Smooth muscle cell of the brain vasculature (primary cell): ENCODE data around the gene FTCD.
A peak's percentile ranks its signal among the peaks of the same experiment; 100 is the strongest.
"Not testable (repeated sequence)": the region's sequence is repeated elsewhere in the genome, so short reads cannot be mapped to it uniquely, and the experiment has no call there.

ENCODE experiments used
- DNase-seq: peaks from one replicate; pipeline ENCODE4 v3.0.0-alpha.2; 2012; ENCODE audit warnings: low read depth, low spot score

FTCD gene, protein sequence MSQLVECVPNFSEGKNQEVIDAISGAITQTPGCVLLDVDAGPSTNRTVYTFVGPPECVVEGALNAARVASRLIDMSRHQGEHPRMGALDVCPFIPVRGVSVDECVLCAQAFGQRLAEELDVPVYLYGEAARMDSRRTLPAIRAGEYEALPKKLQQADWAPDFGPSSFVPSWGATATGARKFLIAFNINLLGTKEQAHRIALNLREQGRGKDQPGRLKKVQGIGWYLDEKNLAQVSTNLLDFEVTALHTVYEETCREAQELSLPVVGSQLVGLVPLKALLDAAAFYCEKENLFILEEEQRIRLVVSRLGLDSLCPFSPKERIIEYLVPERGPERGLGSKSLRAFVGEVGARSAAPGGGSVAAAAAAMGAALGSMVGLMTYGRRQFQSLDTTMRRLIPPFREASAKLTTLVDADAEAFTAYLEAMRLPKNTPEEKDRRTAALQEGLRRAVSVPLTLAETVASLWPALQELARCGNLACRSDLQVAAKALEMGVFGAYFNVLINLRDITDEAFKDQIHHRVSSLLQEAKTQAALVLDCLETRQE

GRCh38 chr21:46155514-46156377 lies at the start of gene FTCD:
Gene FTCD, minus strand, starts transcription at chr21:46155579. Its CDS starts 56 bp downstream, at chr21:46155523.
- DNase-seq: no peak

- DNase-seq: no peak
These were observed 49.8 kb upstream of the FTCD start for GRCh38 chr21:46205166-46205565.

- DNase-seq: no peak
These were observed 47.8 kb upstream of the FTCD start for GRCh38 chr21:46203203-46203600.

DNA sequence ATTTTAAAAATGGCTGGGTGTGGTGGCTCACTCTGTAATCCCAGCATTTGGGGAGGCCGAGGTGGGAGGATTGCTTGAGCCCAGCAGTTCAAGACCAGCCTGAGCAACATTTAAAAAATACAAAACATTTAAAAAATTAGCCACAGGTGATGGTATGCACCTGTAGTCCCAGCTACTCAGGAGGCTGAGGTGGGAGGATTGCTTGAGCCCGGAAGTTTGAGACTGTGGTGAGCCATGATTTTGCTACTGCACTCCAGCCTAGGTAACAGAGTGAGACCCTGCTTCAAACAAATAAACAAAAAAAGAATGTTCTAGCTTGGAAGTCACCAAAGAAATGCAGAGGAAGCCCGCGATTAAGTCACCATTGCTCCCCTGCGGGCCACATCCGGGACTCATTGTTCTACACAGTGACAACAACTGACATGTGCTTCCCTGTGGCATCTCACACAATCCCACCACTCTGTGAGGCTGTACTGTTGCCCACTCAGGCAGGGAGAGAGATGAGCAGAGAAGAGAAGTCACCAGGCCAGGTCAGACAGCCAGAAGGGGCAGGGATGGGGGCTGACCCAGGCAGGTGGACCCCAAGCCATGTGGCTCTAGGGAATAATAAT lies 47.3 kb upstream of the FTCD start:
- no peak for DNase-seq

GRCh38 chr21:46200877-46201803 lies 45.8 kb upstream of the FTCD start:
- DNase-seq: not testable (repeated sequence)

DNA sequence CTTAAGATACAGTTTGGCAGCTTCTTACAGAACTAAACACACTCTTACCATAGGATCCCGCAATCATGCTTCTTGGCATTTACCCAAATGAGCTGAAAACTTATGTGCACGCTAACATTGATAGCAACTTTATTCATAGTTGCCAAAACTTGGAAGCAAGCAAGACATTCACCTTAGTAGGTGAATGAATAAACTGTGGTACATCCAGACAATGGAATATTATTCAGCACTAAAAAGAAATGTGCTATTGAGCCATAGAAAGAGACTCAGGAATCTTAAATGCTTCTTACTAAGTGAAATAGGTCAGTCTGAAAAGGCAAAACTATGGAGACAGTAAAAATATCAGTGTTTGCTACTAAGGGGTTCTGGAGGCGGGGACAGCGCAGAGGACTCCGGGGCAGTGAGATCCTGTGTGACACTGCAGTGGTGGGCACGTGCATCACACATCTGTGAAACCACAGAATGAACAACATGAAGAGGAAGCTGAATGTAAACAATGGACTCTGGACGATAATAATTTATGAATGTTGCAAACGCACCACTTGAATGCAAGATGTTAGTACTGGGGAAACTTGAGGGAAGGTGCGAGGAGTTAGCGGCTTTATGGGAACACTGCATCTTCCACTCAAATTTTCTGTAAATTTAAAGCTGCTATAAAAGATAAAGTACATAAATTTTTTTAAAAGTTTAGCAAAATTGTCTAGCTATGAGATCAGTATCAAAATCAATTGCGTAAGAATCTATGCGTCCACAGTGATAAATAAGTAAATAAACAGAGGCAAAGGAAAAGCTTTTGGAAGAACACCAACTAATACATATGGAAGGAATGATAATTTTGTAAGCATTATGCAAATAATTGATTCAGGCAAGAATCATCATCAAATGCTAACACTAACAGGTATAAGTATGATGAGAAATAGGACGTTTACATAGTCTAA lies 44.3 kb upstream of the FTCD start:
- DNase-seq: no peak

DNA sequence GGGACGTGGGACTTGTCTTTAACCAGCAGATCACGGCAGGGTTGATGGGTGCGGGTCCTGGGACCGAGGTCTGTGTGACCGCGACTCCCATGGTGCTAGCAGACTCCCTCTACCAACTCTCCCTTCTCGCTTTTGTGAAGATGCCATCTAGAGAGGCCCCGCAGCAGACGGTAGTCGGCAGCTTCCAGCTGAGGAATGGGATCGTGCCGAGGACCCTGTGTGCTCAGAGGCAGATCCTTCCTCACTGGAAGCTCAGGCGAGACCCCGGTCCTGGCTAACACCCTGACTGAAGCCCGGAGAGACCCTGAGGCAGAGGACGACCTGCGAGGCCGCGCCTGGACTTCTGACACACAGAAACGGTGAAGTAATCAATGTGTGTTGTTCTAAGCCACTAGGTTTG lies 41.4 kb upstream of the FTCD start:
- no peak for DNase-seq

- DNase-seq: no peak
These were observed 40.3 kb upstream of the FTCD start for GRCh38 chr21:46195595-46196195.

DNA sequence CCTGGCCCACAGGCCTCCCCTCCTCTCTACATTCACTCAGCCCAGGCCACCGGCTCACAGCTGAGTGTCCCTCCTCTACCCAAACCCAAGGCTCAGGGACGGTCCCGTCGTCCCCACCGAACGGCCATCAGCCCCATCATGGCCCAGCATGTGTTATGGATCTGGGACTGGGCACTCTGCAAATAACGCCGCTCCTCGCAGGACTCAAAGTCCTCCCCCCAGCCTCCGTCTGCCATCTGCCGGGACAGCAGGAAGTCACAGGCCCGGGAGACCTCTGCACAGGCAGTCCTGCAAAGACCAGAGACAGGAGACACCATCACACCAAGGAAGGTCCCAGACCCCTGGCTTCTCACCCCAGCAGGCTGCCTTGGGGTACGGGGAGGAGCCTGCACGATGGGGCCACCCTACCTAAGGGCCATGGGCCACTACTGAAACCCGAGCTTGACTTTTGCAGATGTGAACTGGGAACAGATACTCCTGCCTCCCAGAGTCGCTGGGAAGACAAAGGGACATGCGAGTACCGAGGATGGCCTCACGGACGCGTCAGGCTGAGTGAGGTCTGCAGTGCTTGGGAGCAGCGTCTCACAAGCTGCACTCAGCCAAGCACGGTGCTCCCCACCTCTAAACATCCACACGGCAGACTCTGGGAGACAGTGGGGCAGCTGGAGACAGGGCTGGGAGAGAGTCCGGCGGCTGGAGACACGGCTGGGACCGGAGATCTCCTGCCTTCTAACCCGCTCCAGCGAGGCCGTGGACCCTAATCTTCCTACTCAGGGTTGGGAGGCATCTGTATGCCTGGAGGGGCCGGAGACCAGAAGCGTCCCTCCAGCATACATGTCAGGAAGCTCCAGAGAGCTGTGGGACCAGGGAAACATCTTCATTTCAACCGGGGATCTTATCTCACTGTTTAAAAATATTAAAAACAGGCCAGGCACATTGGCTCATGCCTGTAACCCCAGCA lies 39.3 kb upstream of the FTCD start:
- no peak for DNase-seq

GRCh38 chr21:46193829-46194373 lies 38.5 kb upstream of the FTCD start:
- no peak for DNase-seq

DNA sequence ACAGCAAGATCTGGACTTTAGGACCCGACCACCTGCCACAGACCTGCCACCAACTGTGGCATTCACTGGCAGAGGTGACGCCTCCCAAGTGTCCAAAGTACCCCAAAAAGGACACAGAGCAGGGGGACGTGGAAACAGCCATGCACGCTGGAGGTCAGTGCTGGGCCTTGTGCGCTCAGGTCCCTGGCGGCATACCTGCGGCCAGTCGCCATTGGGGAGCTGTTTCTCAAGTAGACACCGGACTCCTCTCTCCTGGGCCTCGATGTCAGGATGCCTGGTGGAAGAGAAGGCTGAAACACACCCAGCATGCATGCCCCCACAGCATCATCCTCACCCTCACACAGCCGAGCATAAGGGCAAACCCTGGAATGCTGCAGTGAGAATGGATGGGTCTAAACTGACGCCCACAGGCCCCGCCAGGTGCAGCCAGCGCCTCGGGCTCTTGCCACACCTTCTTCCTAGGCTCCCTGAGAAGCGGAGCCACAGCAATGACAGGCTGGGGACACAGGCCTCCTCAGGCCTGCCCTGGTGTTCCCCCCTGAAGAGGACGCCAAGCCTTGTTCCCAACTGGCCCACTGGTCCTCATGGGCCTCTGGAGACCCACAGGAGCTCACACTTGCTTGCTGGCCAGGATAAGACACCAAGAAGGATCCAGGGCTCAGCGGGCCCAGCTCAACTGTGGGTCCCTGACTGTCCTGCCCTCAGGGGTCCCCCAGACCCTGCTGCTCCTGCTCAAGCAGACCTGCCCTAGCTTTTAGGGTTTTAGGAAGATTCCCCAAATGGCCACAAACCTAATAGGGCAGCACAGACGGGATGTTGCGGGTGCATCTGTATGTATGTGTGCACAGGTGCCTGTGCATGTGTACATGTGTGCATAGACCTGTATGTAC lies 36.6 kb upstream of the FTCD start:
- DNase-seq: no peak

DNA sequence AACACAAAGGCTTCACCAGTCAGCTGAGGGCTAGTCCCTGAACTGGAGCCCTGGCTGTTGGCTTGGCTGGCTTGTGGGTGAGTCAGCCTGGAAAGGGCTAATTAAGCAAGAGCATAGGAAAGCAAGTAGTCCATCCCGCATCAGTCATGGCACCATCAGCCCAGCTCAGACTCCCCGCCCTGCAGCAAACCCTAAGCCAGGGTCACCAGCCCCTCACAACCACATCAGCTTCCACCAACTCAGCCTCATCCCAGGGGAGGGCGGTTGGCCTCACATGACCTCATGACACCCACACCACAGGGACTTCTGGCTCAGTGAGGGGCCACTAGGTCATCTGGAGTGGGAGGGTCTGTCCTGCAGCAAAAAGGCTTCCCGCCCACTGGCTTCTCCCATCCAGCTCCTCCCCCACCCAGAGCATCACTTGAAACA lies 35.9 kb upstream of the FTCD start:
- peak; percentile 36 for DNase-seq

GRCh38 chr21:46190491-46191131 lies 35.2 kb upstream of the FTCD start:
- DNase-seq: no peak

GRCh38 chr21:46189959-46190490 lies 34.6 kb upstream of the FTCD start:
- no peak for DNase-seq

- peak; percentile 36 for DNase-seq
These were observed 34.0 kb upstream of the FTCD start for GRCh38 chr21:46189213-46189958.
